GM20000 (cell line): ENCODE measurements around the gene CATSPERE.
"Not testable (repeated sequence)": the region's sequence is repeated elsewhere in the genome, so short reads cannot be mapped to it uniquely, and the experiment has no call there.

Experiments used
- DNase-seq: peaks from one replicate; pipeline ENCODE4 v3.0.0; 2012; ENCODE audit warnings: low spot score
- TF ChIP-seq, protein P1 (sequence below): IDR thresholded peaks from 2 replicates; pipeline ENCODE4 v1.5.1; 2012; ENCODE audit warnings: mild to moderate bottlenecking, control low read depth; ENCODE audit errors: extremely low read depth, missing control alignments

The CATSPERE gene

DNA sequence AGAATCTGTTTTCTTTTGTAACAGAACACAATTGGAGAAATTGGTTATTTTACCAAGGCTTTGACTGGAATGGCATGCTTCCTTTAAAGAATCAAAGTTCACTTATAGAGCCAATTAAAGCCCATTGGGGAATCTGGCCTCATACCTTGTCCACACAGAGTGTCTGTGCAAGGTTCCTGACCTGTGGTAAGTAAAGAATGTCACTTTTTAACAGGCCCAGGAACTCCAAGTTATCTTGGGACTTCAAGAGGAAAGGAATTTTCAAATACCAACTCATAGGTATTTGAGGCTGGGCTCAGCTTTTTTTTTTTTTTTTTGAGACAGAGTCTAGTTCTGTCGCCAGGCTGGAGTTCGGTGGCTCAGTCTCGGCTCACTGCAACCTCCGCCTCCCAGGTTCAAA lies 2.3 kb upstream of the CATSPERE start:
- no peak for DNase-seq
- TF ChIP-seq, protein P1, sequence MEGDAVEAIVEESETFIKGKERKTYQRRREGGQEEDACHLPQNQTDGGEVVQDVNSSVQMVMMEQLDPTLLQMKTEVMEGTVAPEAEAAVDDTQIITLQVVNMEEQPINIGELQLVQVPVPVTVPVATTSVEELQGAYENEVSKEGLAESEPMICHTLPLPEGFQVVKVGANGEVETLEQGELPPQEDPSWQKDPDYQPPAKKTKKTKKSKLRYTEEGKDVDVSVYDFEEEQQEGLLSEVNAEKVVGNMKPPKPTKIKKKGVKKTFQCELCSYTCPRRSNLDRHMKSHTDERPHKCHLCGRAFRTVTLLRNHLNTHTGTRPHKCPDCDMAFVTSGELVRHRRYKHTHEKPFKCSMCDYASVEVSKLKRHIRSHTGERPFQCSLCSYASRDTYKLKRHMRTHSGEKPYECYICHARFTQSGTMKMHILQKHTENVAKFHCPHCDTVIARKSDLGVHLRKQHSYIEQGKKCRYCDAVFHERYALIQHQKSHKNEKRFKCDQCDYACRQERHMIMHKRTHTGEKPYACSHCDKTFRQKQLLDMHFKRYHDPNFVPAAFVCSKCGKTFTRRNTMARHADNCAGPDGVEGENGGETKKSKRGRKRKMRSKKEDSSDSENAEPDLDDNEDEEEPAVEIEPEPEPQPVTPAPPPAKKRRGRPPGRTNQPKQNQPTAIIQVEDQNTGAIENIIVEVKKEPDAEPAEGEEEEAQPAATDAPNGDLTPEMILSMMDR, result no peak

GRCh38 chr1:244460197-244460596 lies 876 bp upstream of the CATSPERE start:
- no peak for DNase-seq
- TF ChIP-seq, protein P1, result no peak

- no peak for DNase-seq
- TF ChIP-seq, protein P1, result no peak
Observed at GRCh38 chr1:244466724-244467123, 5.7 kb downstream of the CATSPERE start.

DNA sequence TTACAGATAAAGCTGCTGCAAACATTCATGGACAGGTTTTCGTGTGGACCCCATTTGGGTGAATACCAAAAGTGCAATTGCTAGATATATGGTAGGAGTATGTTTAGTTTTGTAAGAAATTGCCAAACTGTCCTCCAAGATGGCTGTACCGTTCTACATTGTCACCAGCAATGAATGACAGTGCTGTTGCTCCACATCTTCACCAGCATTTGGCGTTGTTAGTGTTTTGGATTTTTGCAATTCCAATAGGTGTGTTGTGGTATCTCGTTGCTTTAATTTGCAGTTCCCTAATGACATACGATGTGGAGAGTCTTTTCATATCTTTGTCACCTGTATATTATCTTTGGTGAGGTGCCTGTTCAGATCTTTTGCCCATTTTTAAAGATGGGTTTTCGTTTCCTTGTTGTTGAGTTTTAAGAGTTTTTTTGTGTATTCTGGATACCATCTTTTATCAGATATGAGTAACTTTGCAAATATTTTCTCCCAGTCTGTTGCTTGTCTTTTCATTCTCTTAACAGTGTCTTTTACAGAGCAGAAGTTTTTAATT lies 12.1 kb downstream of the CATSPERE start:
- no peak for DNase-seq
- TF ChIP-seq, protein P1, result no peak

- DNase-seq, result not testable (repeated sequence)
Observed at GRCh38 chr1:244484971-244485370, 23.9 kb downstream of the CATSPERE start.

- TF ChIP-seq, protein P1, result no peak
Observed at GRCh38 chr1:244494653-244495052, 33.6 kb downstream of the CATSPERE start.

GRCh38 chr1:244496186-244496585 lies 35.1 kb downstream of the CATSPERE start:
- DNase-seq, result no peak
- TF ChIP-seq, protein P1, result no peak

More at GRCh38 chr1:244494653-244495052, 33.6 kb downstream of the CATSPERE start:
- no peak for DNase-seq

DNA sequence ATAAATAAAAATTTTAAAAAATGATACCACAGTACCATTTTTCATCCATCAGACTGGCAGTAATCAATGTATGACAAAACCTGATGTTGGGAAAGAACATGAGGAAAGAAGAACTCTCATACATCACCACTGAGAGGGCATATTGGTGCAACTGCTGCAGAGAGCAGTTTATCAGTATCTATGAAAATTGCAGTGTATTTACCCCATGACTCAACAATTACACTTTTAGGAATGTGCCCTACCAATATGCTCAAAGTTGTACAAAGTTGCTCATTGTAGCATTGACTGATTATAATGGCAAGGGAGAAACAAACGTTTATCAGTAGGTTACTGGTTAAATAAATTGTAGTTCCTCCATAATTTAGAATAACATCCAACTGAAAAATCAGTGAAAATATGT lies 36.7 kb downstream of the CATSPERE start:
- TF ChIP-seq, protein P1, result no peak
- DNase-seq, result no peak

DNA sequence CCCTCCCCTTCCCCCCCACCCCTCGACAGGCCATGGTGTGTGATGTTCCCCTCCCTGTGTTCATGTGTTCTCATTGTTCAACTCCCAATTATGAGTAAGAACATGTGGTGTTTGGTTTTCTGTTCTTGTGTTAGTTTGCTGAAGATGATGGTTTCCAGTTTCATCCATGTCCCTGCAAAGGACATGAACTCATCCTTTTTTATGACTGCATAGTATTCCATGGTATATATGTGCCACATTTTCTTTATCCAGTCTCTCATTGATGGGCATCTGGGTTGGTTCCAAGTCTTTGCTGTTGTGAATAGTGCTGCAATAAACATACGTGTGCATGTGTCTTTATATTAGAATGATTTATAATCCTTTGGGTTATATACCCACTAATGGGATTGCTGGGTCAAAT lies 38.4 kb downstream of the CATSPERE start:
- DNase-seq, result not testable (repeated sequence)

DNA sequence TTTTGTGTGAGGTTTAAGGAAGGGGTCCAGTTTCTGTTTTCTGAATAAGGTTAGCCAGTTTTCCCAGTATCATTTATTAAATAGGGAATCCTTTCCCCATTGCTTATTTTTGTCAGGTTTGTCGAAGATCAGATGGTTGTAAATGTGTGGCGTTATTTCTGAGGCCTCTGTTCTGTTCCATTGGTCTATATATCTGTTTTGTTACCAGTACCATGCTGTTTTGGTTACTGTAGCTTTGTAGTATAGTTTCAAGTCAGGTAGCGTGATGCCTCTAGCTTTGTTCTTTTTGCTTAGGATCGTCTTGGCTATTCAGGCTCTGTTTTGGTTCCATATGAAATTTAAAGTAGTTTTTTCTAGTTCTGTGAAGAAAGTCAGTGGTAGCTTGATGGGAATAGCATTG lies 39.4 kb downstream of the CATSPERE start:
- DNase-seq, result not testable (repeated sequence)
